HG03442 (cell line): ENCODE results near the gene SLCO2B1.

Source experiments
- ATAC-seq: cut with Tn5 transposase; IDR thresholded peaks from one replicate; pipeline ENCODE4 v1.9.1; 2021; ENCODE audit warnings: mild to moderate bottlenecking, moderate library complexity; ENCODE audit not compliant: unreplicated experiment

The SLCO2B1 gene

GRCh38 chr11:75246006-75246670 lies 95.2 kb downstream of the SLCO2B1 start:
- no peak for ATAC-seq

GRCh38 chr11:75246671-75247350 lies 95.9 kb downstream of the SLCO2B1 start:
- ATAC-seq, result no peak

GRCh38 chr11:75248924-75249256 lies 98.0 kb downstream of the SLCO2B1 start:
- no peak for ATAC-seq

- no peak for ATAC-seq
Measured at GRCh38 chr11:75249704-75250103, 98.8 kb downstream of the SLCO2B1 start.

- ATAC-seq, result no peak
Measured at GRCh38 chr11:75254326-75254725, 103.4 kb downstream of the SLCO2B1 start.
